PC-9 (cell line): ENCODE measurements around the gene UBAC1. TPM values are rescaled to one million over a fixed set of nuclear protein-coding genes. Genes with fewer than 3 reads are reported as not detected.

Experiments used
- BruUV-seq: library from RNA; stranded (reverse); fragments of 400-500 nt; replicated peaks from 2 replicates; lab custom pipeline; 2021; lab: Mats Ljungman, UMichigan
- CTCF ChIA-PET: fragments of 300-600 bp; sonication (Branson Sonifier 250); formaldehyde crosslinking; loops from one replicate; lab custom pipeline; 2022; ENCODE audit warnings: antibody characterized with exemption; lab: Charles Lee
- POLR2A ChIA-PET: fragments of 300-600 bp; sonication (Branson Sonifier 250); formaldehyde crosslinking; loops from one replicate; lab custom pipeline; 2022; ENCODE audit warnings: antibody characterized with exemption; ENCODE audit not compliant: unreplicated experiment; lab: Charles Lee
- DNase-seq, 2 experiments: peaks; one replicate each; pipeline versions ENCODE4 v3.0.0 to v3.0.0-alpha.2; 2015 to 2022; ENCODE audit warnings: mixed read lengths in 1 of 2
- H2AFZ ChIP-seq: fragments of 200-600 bp; sonication (generic); 2 replicates; pipeline ENCODE4 v1.8.1; 2017; ENCODE audit warnings: antibody characterized with exemption
- H3F3A ChIP-seq: fragments of 200-600 bp; sonication (generic); 2 replicates; pipeline ENCODE4 v1.8.1; 2017; ENCODE audit warnings: antibody characterized with exemption, mild to moderate bottlenecking, low read depth; ENCODE audit not compliant: insufficient read depth
- H3K27ac ChIP-seq: fragments of 200-600 bp; sonication (generic); 2 replicates; pipeline ENCODE4 v1.6.1; 2016; ENCODE audit warnings: mixed run types
- H3K27me3 ChIP-seq: fragments of 200-600 bp; sonication (generic); 2 replicates; pipeline ENCODE4 v1.6.1; 2016; ENCODE audit warnings: low read depth, mixed run types; ENCODE audit not compliant: insufficient read depth
- H3K36me3 ChIP-seq: fragments of 200-600 bp; sonication (generic); 2 replicates; pipeline ENCODE4 v1.6.1; 2016; ENCODE audit warnings: low read depth, mixed run types
- H3K4me1 ChIP-seq: fragments of 200-600 bp; sonication (generic); replicated peaks from 2 replicates; pipeline ENCODE4 v1.6.1; 2016; ENCODE audit warnings: mixed run types; ENCODE audit not compliant: insufficient read depth
- H3K4me2 ChIP-seq: fragments of 200-600 bp; sonication (generic); 2 replicates; pipeline ENCODE4 v1.6.1; 2017; ENCODE audit warnings: mixed run types
- H3K4me3 ChIP-seq: fragments of 200-600 bp; sonication (generic); 2 replicates; pipeline ENCODE4 v1.6.1; 2016; ENCODE audit warnings: mixed run types
- H3K79me2 ChIP-seq: fragments of 200-600 bp; sonication (generic); 2 replicates; pipeline ENCODE4 v1.6.1; 2017; ENCODE audit warnings: low read depth, mixed run types
- H3K9me2 ChIP-seq: fragments of 200-600 bp; sonication (generic); 2 replicates; pipeline ENCODE4 v1.8.1; 2017; ENCODE audit warnings: mild to moderate bottlenecking; ENCODE audit not compliant: insufficient read depth
- H3K9me3 ChIP-seq: fragments of 200-600 bp; sonication (generic); 2 replicates; pipeline ENCODE4 v1.8.1; 2016; ENCODE audit warnings: low read depth; ENCODE audit not compliant: insufficient read depth
- H4K20me1 ChIP-seq: fragments of 200-600 bp; sonication (generic); 2 replicates; pipeline ENCODE4 v1.8.1; 2017; ENCODE audit not compliant: insufficient read depth
- CTCF ChIP-seq: fragments of 200-600 bp; sonication (generic); conservative IDR thresholded peaks from 2 replicates; pipeline ENCODE4 v1.6.1; 2017; ENCODE audit warnings: mixed run types, antibody characterized with exemption, mild to moderate bottlenecking, moderate library complexity
- EZH2 ChIP-seq: fragments of 200-600 bp; sonication (generic); IDR thresholded peaks from 2 replicates; pipeline ENCODE4 v1.8.0; 2017; ENCODE audit warnings: antibody characterized with exemption, low read depth
- intact Hi-C: fragments of 100-400 bp; cut with micrococcal nuclease; formaldehyde crosslinking; loops from one replicate; pipeline ENCODE4 v1.10.0; 2022; ENCODE audit not compliant: unreplicated experiment
- total RNA-seq: library from RNA; stranded (reverse); gene quantifications from 2 replicates; pipeline ENCODE4 v1.2.3, GENCODE V29; 2021

UBAC1 gene
- total RNA-seq, 1 experiment from 2014 or later = 27.6 TPM

- no peak overlapping the region for H3K4me2 ChIP-seq
- no peak overlapping the region for H2AFZ ChIP-seq
- no peaks in the 10 kb centered on the region for H4K20me1 ChIP-seq
- H3K36me3 ChIP-seq = no peaks in the 10 kb centered on the region
- no peak for DNase-seq
- H3F3A ChIP-seq = no peaks in the 10 kb centered on the region
- CTCF ChIA-PET = no interaction called here
- no TSS peak for BruUV-seq
- no peaks in the 10 kb centered on the region for H3K9me2 ChIP-seq
- no peaks in the 10 kb centered on the region for H3K4me1 ChIP-seq
- no peaks in the 10 kb centered on the region for H3K27me3 ChIP-seq
- H3K79me2 ChIP-seq = no peaks in the 10 kb centered on the region
- H3K9me3 ChIP-seq = no peaks in the 10 kb centered on the region
- intact Hi-C loops = no loop called here
- POLR2A ChIA-PET = no interaction called here
- H3K4me3 ChIP-seq = no peak overlapping the region
- no peak for TF ChIP-seq CTCF
- TF ChIP-seq EZH2 = no peak
- H3K27ac ChIP-seq = no peak overlapping the region
Measured at GRCh38 chr9:135886147-135886981, 74.8 kb downstream of the UBAC1 start.

GRCh38 chr9:135885100-135885853 lies 75.9 kb downstream of the UBAC1 start:
- Histone ChIP-seq H3K36me3 (no peaks in the 10 kb centered on the region), H3F3A (no peaks in the 10 kb centered on the region), H3K9me2 (no peaks in the 10 kb centered on the region), H4K20me1 (no peaks in the 10 kb centered on the region), H3K79me2 (no peaks in the 10 kb centered on the region), H2AFZ (no peak overlapping the region), H3K9me3 (no peaks in the 10 kb centered on the region), H3K27me3 (no peaks in the 10 kb centered on the region), H3K4me1 (no peaks in the 10 kb centered on the region), H3K27ac (no peak overlapping the region), H3K4me3 (no peak overlapping the region), H3K4me2 (no peak overlapping the region)
- DNase-seq = no peak
- TF ChIP-seq CTCF (no peak), EZH2 (no peak)
- intact Hi-C loops = no loop called here
- ChIA-PET POLR2A (no interaction called here), CTCF (no interaction called here)
- BruUV-seq = no TSS peak

- Histone ChIP-seq H3K4me2 (no peak overlapping the region), H3K4me1 (no peaks in the 10 kb centered on the region), H3K36me3 (no peaks in the 10 kb centered on the region), H3K27ac (no peak overlapping the region), H3K79me2 (no peaks in the 10 kb centered on the region), H3K9me2 (no peaks in the 10 kb centered on the region), H3K27me3 (no peaks in the 10 kb centered on the region), H3K9me3 (no peaks in the 10 kb centered on the region), H3K4me3 (no peak overlapping the region), H3F3A (no peaks in the 10 kb centered on the region), H4K20me1 (no peaks in the 10 kb centered on the region), H2AFZ (no peak overlapping the region)
- DNase-seq = no peak
- ChIA-PET CTCF (no interaction called here), POLR2A (no interaction called here)
- BruUV-seq = no TSS peak
- no peak for TF ChIP-seq EZH2
- TF ChIP-seq CTCF = no peak
- intact Hi-C loops = no loop called here
Measured at GRCh38 chr9:135884328-135885035, 76.7 kb downstream of the UBAC1 start.
